GM12872 (cell line): Measurements from ENCODE around the gene B4GALT5.

Source experiments
- CTCF ChIP-seq: IDR thresholded peaks from 3 replicates; pipeline ENCODE4 v1.5.1; 2011; ENCODE audit warnings: low read depth, mild to moderate bottlenecking, low read length, moderate library complexity; ENCODE audit not compliant: insufficient read depth

The B4GALT5 gene

GRCh38 chr20:49587111-49587570, 126.5 kb downstream of the B4GALT5 start:
- TF ChIP-seq CTCF: no peak

GRCh38 chr20:49585585-49586245, 128.0 kb downstream of the B4GALT5 start:
- no peak for TF ChIP-seq CTCF

- no peak for TF ChIP-seq CTCF
Measured at GRCh38 chr20:49584418-49585382, 129.0 kb downstream of the B4GALT5 start.

GRCh38 chr20:49583669-49584417, 129.8 kb downstream of the B4GALT5 start:
- no peak for TF ChIP-seq CTCF

GRCh38 chr20:49583343-49583668, 130.4 kb downstream of the B4GALT5 start:
- TF ChIP-seq CTCF: no peak
